Endodermal cell (in vitro differentiated cells): ENCODE results near the gene SLC38A3. TPM values are rescaled to one million over a fixed set of nuclear protein-coding genes. Genes with fewer than 3 reads are reported as not detected.

Experiments used
- DNase-seq: peaks from one replicate; pipeline ENCODE4 v3.0.0-alpha.2; 2017
- H3K27ac ChIP-seq: 2 replicates; pipeline ENCODE4 v1.5.1; 2013; ENCODE audit warnings: mild to moderate bottlenecking, low read depth, low read length, moderate library complexity
- H3K27me3 ChIP-seq: 2 replicates; pipeline ENCODE4 v1.6.1; 2013; ENCODE audit warnings: mild to moderate bottlenecking, low read length, moderate library complexity; ENCODE audit not compliant: insufficient read depth, control insufficient read depth, poor library complexity, severe bottlenecking
- H3K36me3 ChIP-seq: 2 replicates; pipeline ENCODE4 v1.7.0; 2013; ENCODE audit warnings: mild to moderate bottlenecking, low read length, moderate library complexity; ENCODE audit not compliant: control insufficient read depth, insufficient read depth
- H3K4me1 ChIP-seq: one replicate; pipeline ENCODE4 v1.7.0; 2013; ENCODE audit warnings: low read length; ENCODE audit not compliant: control insufficient read depth, insufficient read depth
- H3K4me3 ChIP-seq: 2 replicates; pipeline ENCODE4 v1.5.1; 2013; ENCODE audit warnings: mild to moderate bottlenecking, low read length, moderate library complexity
- H3K9ac ChIP-seq: 2 replicates; pipeline ENCODE4 v1.6.1; 2013; ENCODE audit warnings: mild to moderate bottlenecking, low read length, moderate library complexity; ENCODE audit not compliant: poor library complexity, severe bottlenecking; ENCODE audit errors: extremely low read depth
- H3K9me3 ChIP-seq: 2 replicates; pipeline ENCODE4 v1.6.1; 2013; ENCODE audit warnings: mild to moderate bottlenecking, low read length, moderate library complexity; ENCODE audit not compliant: control insufficient read depth
- H3K27ac Mint-ChIP-seq: 2 replicates; pipeline ENCODE4 v1.8.0; 2020; ENCODE audit warnings: mixed read lengths
- H3K27me3 Mint-ChIP-seq: 2 replicates; pipeline ENCODE4 v1.8.0; 2021; ENCODE audit warnings: mild to moderate bottlenecking, mixed read lengths; ENCODE audit not compliant: insufficient read depth
- H3K36me3 Mint-ChIP-seq: 2 replicates; pipeline ENCODE4 v1.8.0; 2020; ENCODE audit warnings: low read depth, mixed read lengths
- H3K4me1 Mint-ChIP-seq: 2 replicates; pipeline ENCODE4 v1.8.0; 2020; ENCODE audit warnings: mixed read lengths
- H3K4me3 Mint-ChIP-seq: 2 replicates; pipeline ENCODE4 v1.8.0; 2020; ENCODE audit warnings: mild to moderate bottlenecking, moderate library complexity, mixed read lengths
- H3K9me3 Mint-ChIP-seq: 2 replicates; pipeline ENCODE4 v1.8.0; 2020; ENCODE audit warnings: mild to moderate bottlenecking, mixed read lengths
- CTCF ChIP-seq: fragments of 200-600 bp; sonication (generic); conservative IDR thresholded peaks from 2 replicates; pipeline ENCODE4 v1.5.0; 2021; ENCODE audit warnings: antibody characterized with exemption, mild to moderate bottlenecking
- WGBS, 2 experiments: methylation state at CpG; one replicate each; pipeline versions ENCODE4 v1.1.5 to v1.1.7; 2013; ENCODE audit warnings: missing lambda C conversion rate in 2 of 2, mixed read lengths in 1 of 2; ENCODE audit not compliant: insufficient coverage in 1 of 2, insufficient read length in 1 of 2; 5-methylcytosine and 5-hydroxymethylcytosine counted together
- total RNA-seq, 2 donors: library from RNA; stranded (reverse); fragmentation: NEBNext Ultra II Directional in 1 of 2; extraction: Animal tissue kit (Norgen Biotek cat#: 25700) in 1 of 2; gene quantifications; 2 replicates in 1 of 2; 3 replicates in 1 of 2; pipeline ENCODE4 v1.2.1, GENCODE V29; 2021

The SLC38A3 gene
- total RNA-seq, 2 donors from 2014 or later = 1.5 to 1.9 TPM

- no peak overlapping the region for H3K9ac ChIP-seq
- no peaks in the 10 kb centered on the region for H3K36me3 ChIP-seq
- H3K4me1 ChIP-seq = peaks cover 6% of the 10 kb centered on the region
- no peaks in the 10 kb centered on the region for H3K27me3 ChIP-seq
- H3K27ac ChIP-seq = no peak overlapping the region
- Mint-ChIP-seq H3K27me3 (peaks cover 5% of the 10 kb centered on the region), H3K27ac (no peak overlapping the region), H3K4me3 (no peak overlapping the region), H3K4me1 (peaks cover 10% of the 10 kb centered on the region), H3K9me3 (no peaks in the 10 kb centered on the region), H3K36me3 (peaks cover 31% of the 10 kb centered on the region)
- no peak for DNase-seq
- 93 to 98% methylated on average over 9 to 10 of the region's 10 CpGs for WGBS, 2 experiments
- no peaks in the 10 kb centered on the region for H3K9me3 ChIP-seq
- TF ChIP-seq CTCF = no peak
- no peak overlapping the region for H3K4me3 ChIP-seq
Observed at GRCh38 chr3:50186096-50186495, 19.0 kb upstream of the SLC38A3 start.

- Mint-ChIP-seq H3K9me3 (no peaks in the 10 kb centered on the region), H3K4me1 (no peaks in the 10 kb centered on the region), H3K4me3 (no peak overlapping the region), H3K27ac (no peak overlapping the region), H3K27me3 (peaks cover 7% of the 10 kb centered on the region), H3K36me3 (peaks cover 21% of the 10 kb centered on the region)
- Histone ChIP-seq H3K27ac (no peak overlapping the region), H3K4me3 (no peak overlapping the region), H3K9me3 (no peaks in the 10 kb centered on the region), H3K36me3 (no peaks in the 10 kb centered on the region), H3K27me3 (no peaks in the 10 kb centered on the region), H3K9ac (no peak overlapping the region), H3K4me1 (no peaks in the 10 kb centered on the region)
- 95 to 97% methylated on average over 8 to 19 of the region's 19 CpGs for WGBS, 2 experiments
- DNase-seq = no peak
- no peak for TF ChIP-seq CTCF
Observed at GRCh38 chr3:50187750-50188149, 17.3 kb upstream of the SLC38A3 start.

GRCh38 chr3:50189274-50189673 is 15.8 kb upstream of the SLC38A3 start:
- 45 to 48% methylated on average over 3 to 5 of the region's 5 CpGs for WGBS, 2 experiments
- no peak overlapping the region for H3K9ac ChIP-seq
- TF ChIP-seq CTCF = peak; percentile 93
- H3K36me3 Mint-ChIP-seq = peaks cover 10% of the 10 kb centered on the region
- H3K9me3 Mint-ChIP-seq = no peaks in the 10 kb centered on the region
- peak overlapping the region; percentile 39 for H3K27ac Mint-ChIP-seq
- peaks cover 11% of the 10 kb centered on the region for H3K27me3 Mint-ChIP-seq
- H3K27ac ChIP-seq = no peak overlapping the region
- DNase-seq = peak; percentile 91
- H3K4me1 Mint-ChIP-seq = no peaks in the 10 kb centered on the region
- H3K4me3 ChIP-seq = no peak overlapping the region
- no peaks in the 10 kb centered on the region for H3K36me3 ChIP-seq
- H3K27me3 ChIP-seq = peaks cover 3% of the 10 kb centered on the region
- no peaks in the 10 kb centered on the region for H3K4me1 ChIP-seq
- H3K9me3 ChIP-seq = no peaks in the 10 kb centered on the region
- no peak overlapping the region for H3K4me3 Mint-ChIP-seq
